BLaER1 (cell line): ENCODE measurements around the gene KLHDC3.

ENCODE experiments used
- H3K27ac ChIP-seq: shearing (Covaris generic); formaldehyde crosslinking; 2 replicates; pipeline ENCODE4 v1.8.1; 2022
- H3K27me3 ChIP-seq: shearing (Covaris generic); formaldehyde crosslinking; 2 replicates; pipeline ENCODE4 v1.8.1; 2022
- H3K36me3 ChIP-seq: shearing (Covaris generic); formaldehyde crosslinking; 2 replicates; pipeline ENCODE4 v1.8.1; 2022
- H3K4me1 ChIP-seq: shearing (Covaris generic); formaldehyde crosslinking; 2 replicates; pipeline ENCODE4 v1.8.1; 2022
- H3K4me2 ChIP-seq: shearing (Covaris generic); formaldehyde crosslinking; 2 replicates; pipeline ENCODE4 v1.8.1; 2022
- H3K4me3 ChIP-seq: shearing (Covaris generic); formaldehyde crosslinking; 2 replicates; pipeline ENCODE4 v1.8.1; 2022
- H3K9ac ChIP-seq: shearing (Covaris generic); formaldehyde crosslinking; 2 replicates; pipeline ENCODE4 v1.8.1; 2022
- H3K9me3 ChIP-seq: shearing (Covaris generic); formaldehyde crosslinking; 2 replicates; pipeline ENCODE4 v1.8.1; 2022
- H4K20me1 ChIP-seq: shearing (Covaris generic); formaldehyde crosslinking; 2 replicates; pipeline ENCODE4 v1.8.1; 2022
- Cebpa-rat ChIP-seq: shearing (Covaris generic); IDR thresholded peaks from 2 replicates; pipeline ENCODE4 v1.8.1; 2022

Gene KLHDC3

GRCh38 chr6:43060755-43061633, 46.9 kb downstream of the KLHDC3 start:
- Histone ChIP-seq H3K4me2 (peak overlapping the region; percentile 96), H3K27ac (no peak overlapping the region), H3K4me3 (no peak overlapping the region), H3K27me3 (no peaks in the 10 kb centered on the region), H3K4me1 (peaks cover 29% of the 10 kb centered on the region), H3K9me3 (no peaks in the 10 kb centered on the region), H3K9ac (peak overlapping the region; percentile 92), H4K20me1 (no peaks in the 10 kb centered on the region), H3K36me3 (peaks cover 54% of the 10 kb centered on the region)
- TF ChIP-seq Cebpa-rat = no peak

GRCh38 chr6:43061861-43062260, 47.8 kb downstream of the KLHDC3 start:
- TF ChIP-seq Cebpa-rat = no peak
- no peak overlapping the region for H3K4me3 ChIP-seq
- H3K27ac ChIP-seq = no peak overlapping the region
- H4K20me1 ChIP-seq = no peaks in the 10 kb centered on the region
- H3K9me3 ChIP-seq = no peaks in the 10 kb centered on the region
- H3K9ac ChIP-seq = no peak overlapping the region
- H3K4me2 ChIP-seq = no peak overlapping the region
- H3K36me3 ChIP-seq = peaks cover 54% of the 10 kb centered on the region
- no peaks in the 10 kb centered on the region for H3K27me3 ChIP-seq
- peaks cover 29% of the 10 kb centered on the region for H3K4me1 ChIP-seq

GRCh38 chr6:43062818-43063217, 48.8 kb downstream of the KLHDC3 start:
- Histone ChIP-seq H3K9ac (no peak overlapping the region), H3K36me3 (peaks cover 44% of the 10 kb centered on the region), H3K9me3 (no peaks in the 10 kb centered on the region), H3K4me2 (no peak overlapping the region), H3K27ac (no peak overlapping the region), H4K20me1 (no peaks in the 10 kb centered on the region), H3K4me3 (no peak overlapping the region), H3K27me3 (no peaks in the 10 kb centered on the region), H3K4me1 (peaks cover 26% of the 10 kb centered on the region)
- no peak for TF ChIP-seq Cebpa-rat

- H3K4me2 ChIP-seq = no peak overlapping the region
- peaks cover 40% of the 10 kb centered on the region for H3K36me3 ChIP-seq
- peaks cover 2% of the 10 kb centered on the region for H3K4me1 ChIP-seq
- no peaks in the 10 kb centered on the region for H4K20me1 ChIP-seq
- no peak overlapping the region for H3K9ac ChIP-seq
- H3K27me3 ChIP-seq = no peaks in the 10 kb centered on the region
- H3K4me3 ChIP-seq = no peak overlapping the region
- no peaks in the 10 kb centered on the region for H3K9me3 ChIP-seq
- no peak overlapping the region for H3K27ac ChIP-seq
- TF ChIP-seq Cebpa-rat = no peak
Observed at GRCh38 chr6:43070028-43070632, 56.1 kb downstream of the KLHDC3 start.
